Stimulated activated CD4-positive, alpha-beta T cell treated with anti-CD3 and anti-CD28 coated beads, Interleukin-1b, Interleukin-23, amount 100 ng/mL, for 4 hours (primary cell): ENCODE results near the gene PIKFYVE.
"Not testable (repeated sequence)": the region's sequence is repeated elsewhere in the genome, so short reads cannot be mapped to it uniquely, and the experiment has no call there.

Experiments used
- DNase-seq, 2 donors: peaks; one replicate each; pipeline ENCODE4 v3.0.0-alpha.2; 2020; ENCODE audit warnings: low read depth in 2 of 2

Gene PIKFYVE

GRCh38 chr2:208304695-208305094, 38.6 kb downstream of the PIKFYVE start:
- DNase-seq: no peak

- no peak for DNase-seq
These were observed 40.2 kb downstream of the PIKFYVE start for GRCh38 chr2:208306291-208306690.

GRCh38 chr2:208311321-208311720, 45.3 kb downstream of the PIKFYVE start:
- DNase-seq: no peak

GRCh38 chr2:208311954-208312353, 45.9 kb downstream of the PIKFYVE start:
- no peak for DNase-seq

GRCh38 chr2:208315081-208315788, 49.2 kb downstream of the PIKFYVE start:
- no peak for DNase-seq

GRCh38 chr2:208318127-208318526, 52.1 kb downstream of the PIKFYVE start:
- no peak for DNase-seq

- DNase-seq: no peak
These were observed 53.3 kb downstream of the PIKFYVE start for GRCh38 chr2:208319391-208319790.

GRCh38 chr2:208320686-208321085, 54.6 kb downstream of the PIKFYVE start:
- no peak for DNase-seq

GRCh38 chr2:208326016-208326415, 60.0 kb downstream of the PIKFYVE start:
- DNase-seq: no peak

- no peak for DNase-seq
These were observed 63.4 kb downstream of the PIKFYVE start for GRCh38 chr2:208329485-208329884.

- DNase-seq: no peak
These were observed 68.2 kb downstream of the PIKFYVE start for GRCh38 chr2:208334230-208334629.

GRCh38 chr2:208346756-208347155, 80.7 kb downstream of the PIKFYVE start:
- no peak for DNase-seq

GRCh38 chr2:208350610-208351009, 84.6 kb downstream of the PIKFYVE start:
- DNase-seq: no peak

- DNase-seq: no peak
These were observed 86.9 kb downstream of the PIKFYVE start for GRCh38 chr2:208352644-208353567.

- DNase-seq: no peak
These were observed 88.9 kb downstream of the PIKFYVE start for GRCh38 chr2:208354964-208355381.

GRCh38 chr2:208356420-208356819, 90.4 kb downstream of the PIKFYVE start:
- DNase-seq: not testable (repeated sequence)

- DNase-seq: no peak
These were observed 91.0 kb downstream of the PIKFYVE start for GRCh38 chr2:208356846-208357574.

GRCh38 chr2:208358758-208359631, 92.9 kb downstream of the PIKFYVE start:
- DNase-seq: no peak

- DNase-seq: no peak
These were observed 93.6 kb downstream of the PIKFYVE start for GRCh38 chr2:208359632-208359986.

GRCh38 chr2:208360259-208361076, 94.4 kb downstream of the PIKFYVE start:
- no peak for DNase-seq

- DNase-seq: no peak
These were observed 95.0 kb downstream of the PIKFYVE start for GRCh38 chr2:208361077-208361441.
